Right lobe of liver (tissue), 6 donors: Measurements from ENCODE around the gene TACSTD2. TPM values are rescaled to one million over a fixed set of nuclear protein-coding genes. Genes with fewer than 3 reads are reported as not detected.

ENCODE experiments used
- ATAC-seq, 4 donors: fragments of 200-7000 bp; cut with Tn5 transposase; one replicate each; pipeline ENCODE4 v1.9.1; 2020; ENCODE audit warnings: mild to moderate bottlenecking in 4 of 4, moderate library complexity in 4 of 4
- DNase-seq, 3 donors: peaks; one replicate each; pipeline ENCODE4 v3.0.0-alpha.2; 2020
- H3K27ac ChIP-seq, 3 donors: fragments of 200-600 bp; one replicate each; pipeline ENCODE4 v1.8.0; 2022
- H3K27me3 ChIP-seq, 2 donors: fragments of 200-600 bp; one replicate each; pipeline ENCODE4 v1.8.0; 2022
- H3K36me3 ChIP-seq, 4 donors: fragments of 200-600 bp; sonication (generic) in 1 of 4; one replicate each; pipeline versions ENCODE4 v1.5.1 to v1.8.0; 2017 to 2022; ENCODE audit warnings: control low read depth in 1 of 4
- H3K4me1 ChIP-seq, 4 donors: fragments of 200-600 bp; sonication (generic) in 1 of 4; one replicate each; pipeline versions ENCODE4 v1.5.1 to v1.8.0; 2017 to 2022; ENCODE audit warnings: control low read depth in 1 of 4
- H3K4me3 ChIP-seq, 3 donors: fragments of 200-600 bp; one replicate each; pipeline ENCODE4 v1.8.0; 2022
- H3K9me3 ChIP-seq, 4 donors: fragments of 200-600 bp; sonication (generic) in 1 of 4; one replicate each; pipeline versions ENCODE4 v1.5.1 to v1.8.0; 2017 to 2022; ENCODE audit warnings: control low read depth in 1 of 4
- CTCF ChIP-seq, 4 donors: fragments of 200-600 bp in 3 of 4; fragments of 450-650 bp in 1 of 4; IDR thresholded peaks; one replicate each; pipeline versions ENCODE4 v1.5.1 to v1.8.0; 2016 to 2022; ENCODE audit warnings: antibody characterized with exemption in 4 of 4, mild to moderate bottlenecking in 2 of 4
- POLR2A ChIP-seq: fragments of 450-650 bp; IDR thresholded peaks from one replicate; pipeline ENCODE4 v1.6.1; 2017; ENCODE audit warnings: antibody characterized with exemption, mild to moderate bottlenecking
- WGBS: methylation state at CpG from one replicate; pipeline ENCODE4 v1.1.6; 2018; ENCODE audit warnings: low coverage, low lambda C conversion rate; ENCODE audit not compliant: insufficient coverage; ENCODE audit errors: missing lambda C conversion rate; 5-methylcytosine and 5-hydroxymethylcytosine counted together
- intact Hi-C, 2 donors: fragments of 100-400 bp; cut with DNase I; formaldehyde crosslinking; loops; one replicate each; pipeline versions ENCODE4 v1.11.2 to v1.14.1; 2022
- total RNA-seq, 6 experiments: library from RNA; depleted of rRNA in 2 of 6; stranded (reverse); fragments of >200 nt in 2 of 6; fragmentation: NEBNext Ultra II Directional in 3 of 6; extraction: Animal tissue kit (Norgen Biotek cat#: 25700) in 3 of 6; gene quantifications; one replicate each; pipeline versions ENCODE4 v1.1.0 to v1.2.4, GENCODE V29; 2016 to 2023
- donor health status: DM: no; HTN: yes; CAD: no.
- donor health status: DM: no; HTN: no; CAD: no.
- donor health status: DM: no; HTN: no; CAD: no.
- donor health status: DM: no; HTN: yes; CAD: no.
- donor health status: DM: no; HTN: yes; CAD: no.

The TACSTD2 gene
- total RNA-seq, 6 experiments from 2014 or later, result 1.0 to 4.7 (median 1.3) TPM

DNA sequence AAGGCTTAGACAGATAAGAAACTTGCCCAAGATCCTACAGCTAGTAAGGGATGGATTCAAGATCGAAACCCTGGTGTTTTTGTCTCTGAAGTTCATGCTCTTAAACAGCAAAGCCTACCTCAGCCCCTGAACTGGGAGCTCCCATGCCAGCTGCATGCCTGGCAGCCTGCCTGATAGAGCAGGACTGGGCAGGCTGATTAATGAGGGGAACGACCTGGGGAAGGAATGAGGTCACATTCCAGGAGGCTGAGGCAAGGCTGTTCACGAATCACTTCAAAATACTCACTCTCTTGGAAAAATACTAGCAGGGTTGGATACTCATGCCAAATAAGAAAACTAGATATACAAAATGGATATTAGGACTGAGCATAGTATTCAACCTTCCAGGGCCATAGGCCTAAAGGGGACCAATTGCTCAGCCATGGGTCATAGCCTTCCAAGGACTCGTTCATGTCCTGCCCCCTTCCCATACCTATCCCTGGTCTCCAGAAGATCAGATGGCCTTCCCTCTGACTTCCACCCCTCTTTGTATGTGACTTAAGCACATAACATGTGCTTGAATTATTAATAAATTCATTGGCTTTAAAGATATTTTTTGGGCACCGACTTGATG lies 15.6 kb upstream of the TACSTD2 start:
- TF ChIP-seq CTCF (IDR thresholded peaks at IDR 0.05) (no peak), POLR2A (no peak)
- no peak overlapping the region for H3K4me3 ChIP-seq
- H3K27me3 ChIP-seq, result no peaks in the 10 kb centered on the region
- ATAC-seq, result peak; percentile 55 to 97 (median 66)
- DNase-seq, result peak in 2 of 3 donors; percentile 58 to 76
- intact Hi-C loops, result no loop called here
- H3K9me3 ChIP-seq, result no peaks in the 10 kb centered on the region
- no peaks in the 10 kb centered on the region for H3K36me3 ChIP-seq
- H3K4me1 ChIP-seq, result no peaks in the 10 kb centered on the region
- WGBS, result 44% methylated on average over 5 of the region's 5 CpGs
- H3K27ac ChIP-seq, result peak overlapping the region in 1 of 3 donors; percentile 26

GRCh38 chr1:58591806-58592205 lies 14.8 kb upstream of the TACSTD2 start:
- ATAC-seq (no peak), DNase-seq (no peak)
- Histone ChIP-seq H3K9me3 (no peaks in the 10 kb centered on the region), H3K36me3 (no peaks in the 10 kb centered on the region), H3K27ac (no peak overlapping the region), H3K4me3 (no peak overlapping the region), H3K4me1 (no peaks in the 10 kb centered on the region), H3K27me3 (no peaks in the 10 kb centered on the region)
- intact Hi-C loops, result no loop called here
- no peak for TF ChIP-seq CTCF (IDR thresholded peaks at IDR 0.05)
- TF ChIP-seq POLR2A, result no peak
- WGBS, result 100% methylated on average over 1 of the region's 1 CpG

GRCh38 chr1:58590019-58590418 lies 13.0 kb upstream of the TACSTD2 start:
- H3K9me3 ChIP-seq, result no peaks in the 10 kb centered on the region
- intact Hi-C loops, result no loop called here
- no peak overlapping the region for H3K27ac ChIP-seq
- ATAC-seq (no peak), DNase-seq (no peak)
- H3K36me3 ChIP-seq, result no peaks in the 10 kb centered on the region
- TF ChIP-seq POLR2A (no peak), CTCF (IDR thresholded peaks at IDR 0.05) (no peak)
- no peak overlapping the region for H3K4me3 ChIP-seq
- no peaks in the 10 kb centered on the region for H3K4me1 ChIP-seq
- no peaks in the 10 kb centered on the region for H3K27me3 ChIP-seq

- Histone ChIP-seq H3K36me3 (no peaks in the 10 kb centered on the region), H3K27me3 (no peaks in the 10 kb centered on the region), H3K27ac (no peak overlapping the region), H3K4me1 (no peaks in the 10 kb centered on the region), H3K4me3 (no peak overlapping the region), H3K9me3 (no peaks in the 10 kb centered on the region)
- intact Hi-C loops, result no loop called here
- TF ChIP-seq POLR2A (no peak), CTCF (IDR thresholded peaks at IDR 0.05) (no peak)
- DNase-seq (no peak), ATAC-seq (no peak)
- 90% methylated on average over 5 of the region's 5 CpGs for WGBS
These were observed 11.3 kb upstream of the TACSTD2 start for GRCh38 chr1:58588396-58588795.

DNA sequence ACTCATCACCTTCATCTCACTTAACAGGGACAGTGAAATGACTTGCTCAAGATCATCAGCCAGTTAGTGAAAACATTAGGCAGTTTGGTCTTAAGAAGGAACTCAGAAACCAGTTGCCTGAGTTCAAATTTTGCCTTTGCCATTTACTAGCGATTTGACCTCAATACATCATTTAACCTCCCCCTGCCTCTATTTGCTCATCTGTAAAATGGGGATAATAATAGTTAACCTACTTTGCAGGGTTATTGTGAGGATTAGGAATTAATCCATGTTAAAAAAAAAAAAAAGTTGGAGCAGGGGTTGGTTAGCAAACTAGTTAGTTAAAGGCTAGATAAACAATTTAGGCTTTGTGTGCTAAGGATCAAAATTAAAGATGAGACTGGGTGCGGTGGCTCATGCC lies 10.6 kb upstream of the TACSTD2 start:
- no peak overlapping the region for H3K27ac ChIP-seq
- intact Hi-C loops, result no loop called here
- ATAC-seq (no peak), DNase-seq (no peak)
- H3K4me1 ChIP-seq, result no peaks in the 10 kb centered on the region
- no peaks in the 10 kb centered on the region for H3K36me3 ChIP-seq
- no peak overlapping the region for H3K4me3 ChIP-seq
- WGBS, result 70% methylated on average over 2 of the region's 2 CpGs
- H3K27me3 ChIP-seq, result no peaks in the 10 kb centered on the region
- no peaks in the 10 kb centered on the region for H3K9me3 ChIP-seq
- no peak for TF ChIP-seq POLR2A
- TF ChIP-seq CTCF (IDR thresholded peaks at IDR 0.05), result no peak
